ENCODE measurements around the gene MCAT.

MCAT gene

GRCh38 chr22:43170131-43170480 is 26.9 kb upstream of the MCAT start:
- no peak for DNase-seq (ENCODE audit: extremely low spot score)
- TF ChIP-seq FOXM1 (IDR thresholded peaks at IDR 0.05; ENCODE audit: borderline replicate concordance): no peak
- TF ChIP-seq PKNOX1 (IDR thresholded peaks at IDR 0.05): no peak
- no peak for TF ChIP-seq SUZ12 (IDR thresholded peaks at IDR 0.05)
- no peak for TF ChIP-seq ELF4 (IDR thresholded peaks at IDR 0.05)
- no peak for TF ChIP-seq L3MBTL2 (conservative IDR thresholded peaks at IDR 0.05)
- no peak for TF ChIP-seq FOXK2 (IDR thresholded peaks at IDR 0.05)
- no peak for TF ChIP-seq TARDBP (IDR thresholded peaks at IDR 0.05)
- no peak for TF ChIP-seq FOXA1 (IDR thresholded peaks at IDR 0.05)
- no peak for TF ChIP-seq LEF1 (IDR thresholded peaks at IDR 0.05; ENCODE audit: borderline replicate concordance)
- TF ChIP-seq ZNF384 (IDR thresholded peaks at IDR 0.05): no peak
- TF ChIP-seq CTBP1 (IDR thresholded peaks at IDR 0.05; ENCODE audit: borderline replicate concordance): no peak
- no peak for TF ChIP-seq SP1 (IDR thresholded peaks at IDR 0.05)
- TF ChIP-seq NFRKB (IDR thresholded peaks at IDR 0.05): no peak
- TF ChIP-seq BHLHE40 (IDR thresholded peaks at IDR 0.05; ENCODE audit: borderline replicate concordance): no peak
- TF ChIP-seq ARNT (IDR thresholded peaks at IDR 0.05): no peak
- TF ChIP-seq HDGF (IDR thresholded peaks at IDR 0.05; ENCODE audit: borderline replicate concordance): no peak
- POLR2A ChIA-PET: no interaction called here
- CTCF ChIA-PET: no interaction called here

GRCh38 chr22:43169310-43170130 is 26.3 kb upstream of the MCAT start:
- ChIA-PET CTCF (interaction anchor here (0.5 kb wide), 1 partner anchor 66 kb away, joined by 4 read pairs; no protein-coding TSS in a partner anchor), POLR2A (no interaction called here)
- no peak for TF ChIP-seq BHLHE40 (IDR thresholded peaks at IDR 0.05; ENCODE audit: borderline replicate concordance)
- no peak for TF ChIP-seq TARDBP (IDR thresholded peaks at IDR 0.05)
- no peak for TF ChIP-seq CTBP1 (IDR thresholded peaks at IDR 0.05; ENCODE audit: borderline replicate concordance)
- TF ChIP-seq HDGF (IDR thresholded peaks at IDR 0.05; ENCODE audit: borderline replicate concordance): no peak
- TF ChIP-seq LEF1 (IDR thresholded peaks at IDR 0.05; ENCODE audit: borderline replicate concordance): no peak
- no peak for DNase-seq (ENCODE audit: extremely low spot score)

- TF ChIP-seq L3MBTL2 (conservative IDR thresholded peaks at IDR 0.05): no peak
- no peak for TF ChIP-seq FOXK2 (IDR thresholded peaks at IDR 0.05)
- TF ChIP-seq BHLHE40 (IDR thresholded peaks at IDR 0.05; ENCODE audit: borderline replicate concordance): no peak
- TF ChIP-seq SP1 (IDR thresholded peaks at IDR 0.05): no peak
- DNase-seq (ENCODE audit: extremely low spot score): no peak
- CTCF ChIA-PET: no interaction called here
- POLR2A ChIA-PET: no interaction called here
Measured at GRCh38 chr22:43168471-43169309, 25.5 kb upstream of the MCAT start.

- CTCF ChIA-PET: no interaction called here
- DNase-seq (ENCODE audit: extremely low spot score): no peak
- POLR2A ChIA-PET: interaction anchor here (1.0 kb wide), 1 partner anchor 20 kb away, joined by 5 read pairs; the partner anchor contains the start of gene TTLL12
- TF ChIP-seq FOXA1 (IDR thresholded peaks at IDR 0.05): no peak
- TF ChIP-seq ZNF384 (IDR thresholded peaks at IDR 0.05): no peak
- TF ChIP-seq TARDBP (IDR thresholded peaks at IDR 0.05): no peak
- TF ChIP-seq LEF1 (IDR thresholded peaks at IDR 0.05; ENCODE audit: borderline replicate concordance): no peak
- TF ChIP-seq HDGF (IDR thresholded peaks at IDR 0.05; ENCODE audit: borderline replicate concordance): no peak
- no peak for TF ChIP-seq SP1 (IDR thresholded peaks at IDR 0.05)
- TF ChIP-seq FOXK2 (IDR thresholded peaks at IDR 0.05): no peak
- no peak for TF ChIP-seq PKNOX1 (IDR thresholded peaks at IDR 0.05)
- TF ChIP-seq ELF4 (IDR thresholded peaks at IDR 0.05): no peak
- TF ChIP-seq SUZ12 (IDR thresholded peaks at IDR 0.05): no peak
- no peak for TF ChIP-seq L3MBTL2 (conservative IDR thresholded peaks at IDR 0.05)
- TF ChIP-seq ARNT (IDR thresholded peaks at IDR 0.05): no peak
Measured at GRCh38 chr22:43167001-43167589, 23.9 kb upstream of the MCAT start.

GRCh38 chr22:43166132-43166930 is 23.1 kb upstream of the MCAT start:
- TF ChIP-seq FOXM1 (IDR thresholded peaks at IDR 0.05; ENCODE audit: borderline replicate concordance): no peak
- no peak for TF ChIP-seq L3MBTL2 (conservative IDR thresholded peaks at IDR 0.05)
- no peak for TF ChIP-seq LEF1 (IDR thresholded peaks at IDR 0.05; ENCODE audit: borderline replicate concordance)
- TF ChIP-seq ZNF384 (IDR thresholded peaks at IDR 0.05): no peak
- no peak for TF ChIP-seq TARDBP (IDR thresholded peaks at IDR 0.05)
- no peak for TF ChIP-seq SP1 (IDR thresholded peaks at IDR 0.05)
- TF ChIP-seq NFRKB (IDR thresholded peaks at IDR 0.05): no peak
- TF ChIP-seq SUZ12 (IDR thresholded peaks at IDR 0.05): no peak
- TF ChIP-seq ARNT (IDR thresholded peaks at IDR 0.05): no peak
- TF ChIP-seq FOXA1 (IDR thresholded peaks at IDR 0.05): no peak
- ChIA-PET POLR2A (interaction anchor here (1.0 kb wide), 1 partner anchor 21 kb away, joined by 5 read pairs; the partner anchor contains the start of gene TTLL12), CTCF (no interaction called here)
- DNase-seq (ENCODE audit: extremely low spot score): no peak

All from HEK293T (cell line).